GDM1 (cell line): ENCODE results near the gene MAGEB17.
A peak's percentile ranks its signal among the peaks of the same experiment; 100 is the strongest.
"Not testable (repeated sequence)": the region's sequence is repeated elsewhere in the genome, so short reads cannot be mapped to it uniquely, and the experiment has no call there.

Experiments used
- DNase-seq: peaks from one replicate; lab custom pipeline; 2025; lab: John Stamatoyannopoulos, UW

The MAGEB17 gene, protein sequence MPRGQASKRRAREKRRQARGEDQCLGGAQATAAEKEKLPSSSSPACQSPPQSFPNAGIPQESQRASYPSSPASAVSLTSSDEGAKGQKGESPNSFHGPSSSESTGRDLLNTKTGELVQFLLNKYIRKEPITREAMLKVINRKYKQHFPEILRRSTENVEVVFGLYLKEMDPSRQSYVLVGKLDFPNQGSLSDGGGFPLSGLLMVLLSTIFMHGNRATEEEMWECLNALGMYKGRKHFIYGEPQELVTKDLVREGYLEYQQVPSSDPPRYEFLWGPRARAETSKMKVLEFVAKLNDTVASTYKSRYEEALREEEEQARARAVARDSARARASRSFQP

DNA sequence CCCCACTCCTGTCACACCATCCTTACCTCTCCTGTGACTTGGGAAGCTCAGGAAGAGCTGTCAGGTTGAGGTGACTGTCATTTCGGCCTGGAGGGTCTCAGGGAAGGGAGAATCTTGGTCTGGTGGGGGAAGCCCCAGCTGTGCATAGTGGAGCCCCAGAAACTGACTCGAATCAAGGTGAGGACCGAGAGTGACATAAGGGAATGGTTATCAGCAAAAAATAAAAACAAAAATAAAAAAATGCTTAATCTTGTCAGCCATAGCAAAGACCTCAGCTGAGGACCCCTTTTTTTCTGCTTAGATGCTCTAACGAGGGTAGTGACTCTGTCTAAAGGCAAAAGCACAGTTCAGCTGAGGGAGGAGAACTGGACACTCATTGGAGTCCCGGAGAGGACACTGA, at the start of gene MAGEB17:
Gene MAGEB17, plus strand, starts transcription at position 301 of the 400 bp plus-strand sequence. CDS start 2,902 bp downstream, outside the sequence.
- no peak for DNase-seq

DNA sequence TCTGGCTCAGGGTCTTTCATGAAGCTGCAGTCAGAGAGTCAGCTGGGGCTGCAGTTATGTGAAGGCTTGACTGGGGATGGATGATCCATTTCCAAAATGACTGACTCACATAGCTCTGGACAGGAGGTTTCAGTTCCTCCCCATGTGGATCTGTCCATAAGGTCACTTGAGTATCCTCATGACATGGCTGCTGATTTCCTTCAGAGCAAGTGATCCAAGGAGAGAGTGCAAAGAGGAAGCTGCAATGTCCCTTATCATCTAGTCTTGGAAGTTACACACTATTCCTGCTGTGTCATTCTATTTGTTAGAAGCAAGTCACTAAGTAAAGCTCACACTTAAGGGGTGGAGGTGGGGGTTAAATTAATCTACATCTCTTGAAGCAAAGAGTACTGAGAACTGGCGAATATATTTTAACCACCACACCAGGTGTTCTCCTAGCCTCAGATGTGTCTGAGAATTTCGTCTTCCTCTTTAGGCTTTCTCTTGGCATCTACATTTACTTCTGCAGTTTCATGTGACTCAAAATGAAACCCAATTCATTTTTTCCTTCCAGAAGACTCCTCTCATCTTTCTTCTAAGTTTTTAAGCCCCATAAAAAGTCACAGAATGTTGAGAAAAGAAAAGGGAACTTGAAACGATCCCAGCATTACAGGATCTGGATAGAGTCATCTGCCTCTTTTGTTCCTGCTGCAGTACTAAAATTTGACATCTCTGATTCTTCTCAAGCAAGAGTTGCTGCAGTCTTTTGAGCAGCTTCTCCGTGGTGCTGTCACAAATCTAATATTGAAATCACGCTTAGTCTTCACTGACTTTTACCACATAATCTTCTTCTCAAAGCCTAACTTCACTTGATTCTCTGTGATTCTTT, 47.7 kb upstream of the MAGEB17 start:
- no peak for DNase-seq

DNA sequence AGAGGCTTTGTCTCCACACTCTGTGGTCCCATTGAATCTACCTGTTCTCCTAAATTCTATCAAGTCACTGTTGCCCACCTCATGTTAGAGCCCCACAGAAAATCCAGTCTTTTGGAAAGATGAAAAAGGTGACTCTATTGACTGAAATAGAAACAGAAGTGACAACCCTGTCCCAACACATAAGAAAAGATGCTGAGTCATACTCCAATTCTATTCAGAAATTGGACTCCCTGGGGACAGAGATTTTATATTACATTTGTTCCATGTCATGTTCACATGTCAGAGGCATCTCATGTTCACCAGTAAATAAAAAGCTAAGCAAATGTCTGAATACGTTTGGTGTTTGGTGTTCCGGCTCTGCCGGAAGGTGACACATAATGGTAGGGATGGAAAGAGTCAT, 46.9 kb upstream of the MAGEB17 start:
- DNase-seq: no peak

DNA sequence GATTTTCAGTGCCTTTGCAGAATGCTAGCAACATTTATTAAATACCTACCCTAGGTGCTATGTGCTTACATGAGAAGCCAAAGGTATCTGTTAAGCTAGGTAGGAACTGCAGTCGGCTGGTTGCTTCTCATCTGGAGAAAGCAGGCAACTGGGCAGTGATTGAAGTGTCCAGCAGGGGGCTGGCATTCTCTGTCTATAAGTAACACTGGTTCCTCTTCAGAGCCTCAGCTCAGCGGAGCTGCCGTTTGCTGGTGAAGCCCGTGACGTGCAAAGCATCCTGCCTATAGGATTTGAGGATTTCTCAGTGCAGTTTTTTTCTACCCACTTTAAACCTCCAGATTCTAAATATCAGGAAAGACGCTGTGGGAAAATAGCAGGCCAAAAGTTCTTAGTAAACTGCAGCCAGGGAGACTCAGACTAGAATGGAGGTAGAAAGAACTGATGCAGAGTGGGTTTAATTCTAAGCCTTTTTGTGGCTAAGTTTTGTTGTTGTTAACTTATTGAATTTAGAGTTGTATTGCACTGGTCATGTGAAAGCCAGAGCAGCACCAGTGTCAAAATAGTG, 44.0 kb upstream of the MAGEB17 start, which contains the start of gene GRPR:
Gene GRPR, plus strand, starts transcription at position 344 of the 565 bp plus-strand sequence. CDS start 389 bp downstream, outside the sequence.
- peak; percentile 40 for DNase-seq

DNA sequence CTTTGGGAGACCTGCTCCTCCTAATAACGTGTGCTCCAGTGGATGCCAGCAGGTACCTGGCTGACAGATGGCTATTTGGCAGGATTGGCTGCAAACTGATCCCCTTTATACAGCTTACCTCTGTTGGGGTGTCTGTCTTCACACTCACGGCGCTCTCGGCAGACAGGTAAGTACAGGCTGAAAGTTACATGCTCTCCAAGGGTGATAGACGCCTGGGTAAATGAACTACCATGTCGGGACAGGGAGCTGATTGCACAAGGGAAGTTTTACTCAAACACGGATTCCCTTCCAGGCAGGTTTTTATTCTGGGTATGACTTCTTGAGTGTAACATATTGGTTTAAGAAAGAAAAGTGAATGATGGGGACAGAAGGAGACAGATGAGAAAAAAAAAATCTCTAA, 43.1 kb upstream of the MAGEB17 start:
- DNase-seq: no peak

DNA sequence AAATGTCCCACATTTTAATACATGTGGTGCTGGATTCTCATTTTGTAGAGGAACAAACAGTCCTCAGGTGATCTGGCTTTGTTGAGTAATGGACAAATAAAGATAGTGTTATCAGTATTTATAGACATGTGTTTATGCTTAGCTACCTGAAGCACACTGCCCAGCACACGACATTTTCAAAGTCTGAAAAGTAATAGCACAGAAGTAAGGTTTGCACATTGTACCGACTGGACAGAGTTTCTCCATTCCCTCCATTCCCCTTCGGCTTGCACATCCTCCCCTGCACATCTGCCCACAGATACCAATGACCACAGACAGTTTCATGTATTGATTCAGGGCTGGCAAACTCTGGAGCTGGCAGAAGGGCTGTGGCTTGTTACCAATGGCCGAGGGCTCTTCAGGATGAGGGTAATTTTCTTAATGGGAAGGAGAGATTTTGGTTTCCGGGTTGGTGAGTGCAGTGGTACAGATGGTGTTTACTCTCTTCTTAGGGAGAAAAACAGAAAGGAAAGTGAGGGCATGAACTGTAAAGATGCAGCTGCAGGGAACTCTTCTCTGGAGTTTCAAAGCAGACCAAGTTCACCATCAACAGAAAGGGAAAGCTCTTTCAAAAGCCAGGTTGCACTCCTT, 41.6 kb upstream of the MAGEB17 start:
- DNase-seq: no peak

DNA sequence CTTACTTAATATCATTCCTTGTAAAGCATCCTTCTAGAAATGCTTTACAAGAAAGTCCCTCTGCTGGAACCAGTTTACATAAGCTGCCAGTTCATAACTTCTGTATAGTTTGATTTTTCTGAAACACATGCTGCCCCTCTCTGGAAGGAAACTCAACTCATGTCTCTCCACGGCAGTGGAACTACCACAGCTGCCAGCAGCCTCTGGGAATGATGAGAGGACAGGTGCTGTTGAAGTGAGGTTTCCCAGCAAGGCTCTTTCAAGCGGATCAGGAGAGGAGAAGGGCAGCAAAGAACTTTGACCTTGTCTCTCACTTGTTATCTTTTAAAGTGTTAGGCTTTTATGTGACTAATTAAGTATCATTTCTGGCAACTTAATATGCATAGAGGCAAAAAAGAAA, 36.6 kb upstream of the MAGEB17 start:
- DNase-seq: no peak

DNA sequence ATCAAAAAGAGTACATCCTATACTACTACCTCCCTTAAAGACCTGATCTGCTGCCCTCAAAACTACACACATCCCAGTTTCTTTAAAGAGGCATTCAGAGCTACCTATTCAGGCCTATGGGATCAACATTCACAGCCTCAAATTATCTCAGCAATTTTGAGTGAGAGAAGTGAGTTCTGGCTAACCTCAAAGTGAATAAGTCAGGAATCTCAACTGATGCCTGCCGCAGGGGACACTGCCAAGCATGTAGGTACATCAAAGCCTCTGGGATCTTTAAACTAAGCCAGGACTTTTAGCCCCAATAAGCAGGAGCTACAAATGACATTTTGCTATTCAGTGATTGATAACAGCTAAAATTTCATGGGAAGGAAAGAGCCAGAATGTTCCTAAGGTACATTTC, 32.3 kb upstream of the MAGEB17 start:
- no peak for DNase-seq

DNA sequence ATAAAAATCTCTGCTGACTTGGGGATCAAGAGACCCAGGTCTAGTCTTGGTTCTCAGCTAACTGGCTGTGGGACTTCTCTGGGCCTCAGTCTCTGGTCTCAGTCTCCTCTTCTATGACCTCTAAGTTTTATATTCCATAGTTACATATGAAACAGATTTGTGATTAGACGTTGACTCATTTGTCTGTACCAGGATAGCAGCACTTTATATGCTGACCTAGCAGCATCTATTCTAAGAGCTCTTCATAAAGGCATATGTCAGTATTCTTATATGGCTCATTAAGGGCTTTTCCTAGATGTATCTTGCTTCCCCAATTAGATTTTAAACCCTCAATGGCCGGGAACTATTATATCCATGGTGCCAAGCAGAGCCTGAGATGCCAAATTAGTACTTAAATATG, 31.2 kb upstream of the MAGEB17 start:
- no peak for DNase-seq

DNA sequence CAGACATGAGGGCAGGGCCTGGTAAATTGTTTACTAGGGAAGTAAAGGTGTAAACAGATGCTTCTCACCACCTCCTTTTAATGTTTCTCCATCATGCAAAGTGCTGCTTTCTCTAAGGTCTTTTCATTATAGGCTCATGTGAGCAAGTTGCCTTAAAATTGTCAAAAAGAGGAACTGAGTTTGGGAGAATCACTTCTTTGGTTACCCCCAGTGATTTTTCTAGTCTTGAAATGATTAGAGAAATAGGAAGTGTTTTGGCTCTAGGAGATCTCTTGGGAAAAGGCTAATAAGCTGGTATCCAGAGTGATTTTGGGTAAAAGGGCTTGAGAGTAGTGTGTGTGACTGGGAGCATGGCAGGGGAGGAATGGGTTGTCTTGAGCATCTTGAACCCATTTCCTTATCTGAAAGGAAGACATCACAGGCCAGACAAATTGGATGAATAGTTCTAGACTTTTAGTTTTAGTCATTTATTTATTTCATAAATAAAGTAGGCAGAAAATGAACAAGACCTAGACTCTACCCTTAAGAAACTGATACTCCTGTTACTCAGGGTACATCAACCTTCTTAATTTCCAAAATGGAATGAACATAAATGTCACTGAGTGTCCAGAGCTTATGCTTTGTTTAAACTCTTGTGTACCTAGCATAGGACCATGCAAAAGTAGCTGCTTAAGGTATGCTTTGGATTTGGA, 29.7 kb upstream of the MAGEB17 start:
- no peak for DNase-seq

DNA sequence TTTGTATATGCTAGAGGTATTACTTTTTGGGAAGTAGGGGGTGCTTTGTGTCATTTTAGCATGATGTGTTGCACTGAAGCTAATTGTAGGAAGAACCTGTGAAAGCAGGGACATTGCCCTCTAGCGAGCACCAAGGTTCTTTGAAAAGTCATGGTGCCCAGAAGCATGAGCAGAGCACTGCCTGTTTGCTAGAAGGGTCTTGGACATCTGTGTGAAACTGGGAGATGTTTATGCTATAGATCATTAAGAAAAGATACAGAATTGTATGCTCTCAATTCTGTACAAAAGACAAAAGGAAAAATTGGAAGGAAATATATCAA, 29.2 kb upstream of the MAGEB17 start:
- peak; percentile 3 for DNase-seq

DNA sequence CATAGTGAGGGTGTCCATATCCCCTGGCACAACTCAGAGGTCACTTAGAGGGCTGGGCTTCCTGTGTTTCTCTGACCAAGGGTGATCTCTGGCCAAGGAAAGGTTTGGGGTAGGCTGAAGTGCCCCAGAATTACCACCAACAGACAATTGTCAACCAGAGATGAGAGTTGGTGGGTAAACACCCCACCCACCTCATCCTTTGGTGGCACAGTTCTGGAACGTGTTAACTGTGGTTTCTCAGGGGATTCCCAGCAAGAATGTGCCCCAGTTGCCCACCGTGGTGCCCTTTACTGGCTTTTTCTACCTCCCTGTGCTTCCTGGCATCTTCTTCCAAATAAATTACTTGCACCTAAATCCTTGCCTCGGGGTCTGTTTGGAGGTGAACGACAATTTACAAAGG, 26.8 kb upstream of the MAGEB17 start:
- no peak for DNase-seq

DNA sequence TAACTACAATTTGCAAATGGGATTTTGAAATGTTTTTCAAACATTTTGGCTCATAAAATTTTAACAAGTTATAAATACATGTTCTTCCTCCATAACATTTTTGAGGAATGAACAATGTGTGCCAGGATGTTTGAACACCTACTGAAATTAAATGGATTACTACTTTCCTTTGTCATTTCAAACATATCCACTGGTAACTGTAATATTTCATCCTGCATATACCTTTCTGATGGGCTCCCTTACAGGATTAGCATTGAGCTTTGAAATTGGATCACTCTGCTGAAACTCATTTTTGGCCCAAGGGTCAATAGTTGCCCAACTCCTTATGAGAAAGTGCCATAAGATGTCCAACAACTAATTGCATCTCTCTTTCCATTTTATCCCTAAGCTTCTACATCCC, 26.3 kb upstream of the MAGEB17 start:
- no peak for DNase-seq

DNA sequence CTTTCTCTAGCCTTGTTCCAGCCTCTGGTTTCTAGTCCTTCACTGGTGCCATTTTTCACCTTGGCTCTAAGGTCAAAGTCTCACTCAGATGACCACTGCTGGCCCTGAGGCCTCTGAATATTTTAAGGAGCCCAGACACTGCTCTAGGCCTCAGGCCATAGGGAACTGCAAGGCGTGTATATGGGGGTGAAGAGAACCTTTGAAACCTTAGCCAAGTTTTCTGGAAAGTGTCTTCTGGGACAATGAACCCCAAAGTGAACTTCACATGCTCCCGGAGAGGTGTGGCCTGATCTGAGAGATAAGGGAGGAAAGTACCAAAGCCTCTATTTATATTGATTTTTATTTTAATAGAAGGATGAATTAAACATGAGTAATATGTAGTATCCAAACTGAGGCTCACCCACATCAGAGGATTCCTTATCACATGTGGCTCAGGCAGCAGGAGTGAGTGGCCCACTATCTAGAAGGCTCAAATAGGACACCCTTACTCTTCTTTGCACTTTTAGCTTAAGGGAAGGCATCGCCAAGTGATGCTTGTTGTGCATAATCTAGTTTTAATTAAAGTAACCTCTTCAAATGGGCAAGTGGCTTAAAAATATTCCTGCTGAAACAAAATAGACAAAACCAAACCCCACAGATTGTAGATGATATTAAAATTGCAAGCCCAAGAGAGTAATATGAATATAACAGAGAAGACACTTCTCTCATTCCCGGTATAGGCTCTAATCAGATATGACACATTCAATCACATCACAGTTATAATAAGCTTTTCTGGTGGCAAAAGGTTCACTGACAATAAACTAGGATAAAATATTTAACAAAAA, 25.6 kb upstream of the MAGEB17 start:
- DNase-seq: no peak

DNA sequence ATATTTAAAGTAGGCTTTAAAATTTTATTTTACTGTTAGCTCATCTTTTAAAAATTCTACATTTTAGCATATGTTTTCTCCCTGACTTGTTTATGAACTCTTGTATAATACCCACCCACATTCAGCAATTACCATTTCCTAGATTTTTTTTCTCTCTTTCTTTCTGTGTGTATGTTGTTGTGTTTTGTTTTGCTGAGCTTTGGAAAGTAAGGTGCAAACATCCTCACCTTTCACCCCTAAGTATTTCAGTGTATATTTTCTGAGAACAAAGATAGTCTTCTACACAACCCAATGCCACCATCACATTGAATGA, 25.1 kb upstream of the MAGEB17 start:
- DNase-seq: no peak

DNA sequence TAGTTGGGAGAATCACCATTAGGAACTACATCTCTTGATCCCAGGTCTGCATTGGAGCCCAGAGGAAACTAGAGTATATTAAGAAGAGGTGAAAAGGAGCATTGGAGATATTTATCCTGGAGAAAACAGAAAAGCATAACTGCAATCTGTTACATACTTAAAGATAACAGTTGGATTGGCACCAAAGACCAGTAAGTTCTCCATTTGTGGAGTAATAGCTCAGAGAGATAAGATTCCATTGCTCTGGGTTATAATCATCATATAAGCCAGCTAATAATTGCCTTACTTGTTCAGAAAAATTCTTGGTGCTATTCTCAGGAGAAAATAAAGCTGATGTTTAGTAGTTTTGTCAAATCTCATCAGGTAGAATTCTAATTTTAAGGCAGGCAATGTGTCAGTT, 23.3 kb upstream of the MAGEB17 start:
- DNase-seq: no peak

DNA sequence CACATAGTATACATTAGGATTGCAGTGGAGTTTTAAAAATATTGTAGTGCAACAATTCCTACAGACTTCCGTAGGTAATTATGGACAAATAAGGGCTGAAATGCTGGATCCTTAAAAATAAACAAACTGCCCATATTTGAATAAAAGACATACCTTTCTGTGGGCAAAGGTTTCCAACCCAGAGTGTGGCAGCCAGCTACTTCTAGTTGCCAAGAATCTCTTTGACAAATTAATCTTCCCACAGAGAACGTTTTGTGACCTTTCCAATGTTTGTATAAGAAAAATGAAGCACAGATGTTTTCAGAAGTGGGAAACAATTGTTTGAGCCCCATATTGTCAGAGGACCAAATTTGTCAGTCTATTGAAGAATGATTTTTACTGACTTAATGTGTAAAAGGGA, 22.9 kb upstream of the MAGEB17 start:
- DNase-seq: no peak

DNA sequence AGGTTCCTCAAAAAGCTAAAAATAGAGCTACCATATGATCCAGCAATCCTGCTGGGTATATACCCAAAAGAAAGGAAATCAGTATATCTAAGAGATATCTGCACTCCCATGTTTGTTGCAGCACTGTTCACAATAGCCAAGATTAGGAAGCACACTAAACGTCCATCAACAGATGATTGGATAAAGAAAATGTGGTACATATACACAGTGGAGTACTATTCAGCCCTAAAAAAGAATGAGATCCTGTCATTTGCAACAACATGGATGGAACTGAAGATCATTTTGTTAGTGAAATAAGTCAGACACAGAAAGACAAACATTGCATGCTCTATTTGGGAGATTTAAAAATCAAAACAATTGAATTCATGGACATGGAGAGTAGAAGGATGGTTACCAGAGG, 22.2 kb upstream of the MAGEB17 start:
- not testable (repeated sequence) for DNase-seq

DNA sequence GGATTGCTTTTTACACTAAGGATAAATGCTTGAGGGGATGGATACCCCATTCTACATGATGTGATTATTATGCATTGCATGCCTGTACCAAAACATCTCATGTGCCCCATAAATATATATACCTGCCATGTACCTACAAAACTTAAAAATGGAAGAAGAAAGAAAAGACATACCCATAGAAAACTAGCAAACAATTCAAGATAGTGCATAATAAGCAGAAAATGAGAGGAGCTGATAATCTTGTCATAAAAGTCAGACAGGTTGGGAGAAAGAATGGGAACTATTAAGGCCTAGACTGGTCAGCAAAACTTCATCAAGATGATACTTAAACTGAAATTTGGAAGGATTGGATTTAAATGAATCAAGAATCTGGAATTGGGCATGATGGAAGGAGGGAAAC, 21.6 kb upstream of the MAGEB17 start:
- no peak for DNase-seq

DNA sequence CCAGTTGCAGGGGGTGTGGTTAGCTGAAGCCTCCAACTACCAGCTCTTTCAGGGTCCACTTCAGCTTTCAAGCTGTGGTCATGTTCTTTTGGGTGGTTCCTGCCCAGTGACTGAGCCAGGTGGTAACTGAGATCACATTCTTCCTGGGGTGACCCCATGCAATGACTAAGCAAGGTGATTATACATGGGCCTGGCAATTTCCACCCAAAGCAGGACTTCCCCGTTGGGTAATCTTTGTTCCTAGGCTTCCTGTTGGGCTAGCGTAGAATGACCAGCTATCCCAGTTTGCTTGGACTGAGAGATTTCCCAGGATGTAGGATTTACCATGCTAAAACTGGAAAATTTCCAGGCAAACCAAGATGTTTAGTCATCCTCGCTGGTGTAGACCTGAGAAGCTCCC, 18.4 kb upstream of the MAGEB17 start:
- DNase-seq: no peak

DNA sequence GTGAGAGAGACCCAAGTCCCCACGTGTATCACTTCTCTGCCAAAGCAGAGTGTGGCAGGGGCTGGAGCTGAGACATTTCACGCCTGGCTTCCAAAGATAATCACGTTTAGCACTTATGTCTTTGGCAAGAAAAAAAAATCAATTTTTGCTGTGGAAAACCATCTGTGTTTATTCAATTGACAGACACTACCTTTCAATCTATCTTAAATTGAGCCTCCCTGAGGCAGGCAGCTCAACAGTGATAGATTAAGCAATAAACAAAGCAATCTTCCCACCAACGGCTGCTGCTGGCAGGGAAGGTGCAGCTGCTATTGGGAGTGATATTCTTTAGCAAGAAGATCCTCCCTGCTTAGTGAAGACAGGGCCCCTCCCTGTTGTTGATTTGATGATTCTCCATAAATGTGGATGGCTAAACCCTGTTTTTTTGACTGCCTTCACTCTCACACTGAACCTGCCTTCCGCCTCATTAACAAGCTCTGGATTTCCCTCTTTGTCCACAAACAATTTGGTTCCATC, 11.6 kb upstream of the MAGEB17 start:
- DNase-seq: no peak
